ENCODE data around the gene RDH13.

The RDH13 gene

GRCh38 chr19:55050749-55051532, 12.0 kb downstream of the RDH13 start:
- Histone ChIP-seq H3K4me1 (no peaks in the 10 kb centered on the region), H3K36me3 (peaks cover 44% of the 10 kb centered on the region), H3K9me3 (no peaks in the 10 kb centered on the region), H3K4me3 (ENCODE audit: low read depth, low read length) (no peak overlapping the region), H3K27me3 (no peaks in the 10 kb centered on the region)
- DNase-seq: no peak
- TF ChIP-seq, protein P1, sequence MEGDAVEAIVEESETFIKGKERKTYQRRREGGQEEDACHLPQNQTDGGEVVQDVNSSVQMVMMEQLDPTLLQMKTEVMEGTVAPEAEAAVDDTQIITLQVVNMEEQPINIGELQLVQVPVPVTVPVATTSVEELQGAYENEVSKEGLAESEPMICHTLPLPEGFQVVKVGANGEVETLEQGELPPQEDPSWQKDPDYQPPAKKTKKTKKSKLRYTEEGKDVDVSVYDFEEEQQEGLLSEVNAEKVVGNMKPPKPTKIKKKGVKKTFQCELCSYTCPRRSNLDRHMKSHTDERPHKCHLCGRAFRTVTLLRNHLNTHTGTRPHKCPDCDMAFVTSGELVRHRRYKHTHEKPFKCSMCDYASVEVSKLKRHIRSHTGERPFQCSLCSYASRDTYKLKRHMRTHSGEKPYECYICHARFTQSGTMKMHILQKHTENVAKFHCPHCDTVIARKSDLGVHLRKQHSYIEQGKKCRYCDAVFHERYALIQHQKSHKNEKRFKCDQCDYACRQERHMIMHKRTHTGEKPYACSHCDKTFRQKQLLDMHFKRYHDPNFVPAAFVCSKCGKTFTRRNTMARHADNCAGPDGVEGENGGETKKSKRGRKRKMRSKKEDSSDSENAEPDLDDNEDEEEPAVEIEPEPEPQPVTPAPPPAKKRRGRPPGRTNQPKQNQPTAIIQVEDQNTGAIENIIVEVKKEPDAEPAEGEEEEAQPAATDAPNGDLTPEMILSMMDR (IDR thresholded peaks at IDR 0.05; ENCODE audit: low read depth, low read length): no peak

- DNase-seq: no peak
- Histone ChIP-seq H3K9me3 (no peaks in the 10 kb centered on the region), H3K27me3 (no peaks in the 10 kb centered on the region), H3K36me3 (peaks cover 46% of the 10 kb centered on the region), H3K4me1 (no peaks in the 10 kb centered on the region), H3K4me3 (ENCODE audit: low read depth, low read length) (no peak overlapping the region)
- TF ChIP-seq, protein P1 (IDR thresholded peaks at IDR 0.05; ENCODE audit: low read depth, low read length): no peak
These were observed 14.5 kb downstream of the RDH13 start for GRCh38 chr19:55048446-55048845.

DNA sequence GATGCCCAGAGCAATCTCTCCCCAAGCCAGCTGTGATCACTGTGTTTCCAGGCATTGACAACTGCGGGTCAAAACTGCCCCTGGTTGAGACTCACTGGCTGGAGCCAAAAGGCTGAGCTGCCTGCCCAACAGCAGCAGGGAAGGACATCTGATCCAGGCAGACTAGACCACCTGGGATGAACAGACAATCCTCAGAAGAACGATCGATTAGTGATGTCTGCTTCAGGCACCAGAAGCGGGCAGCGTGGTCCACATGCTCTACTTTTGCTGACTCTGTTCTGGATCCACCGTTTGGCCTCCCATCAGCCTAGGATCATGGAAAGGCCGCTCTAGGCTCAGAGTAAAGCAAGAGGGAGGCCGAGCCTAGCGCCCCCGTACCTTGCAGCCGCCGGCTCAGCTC, 15.0 kb downstream of the RDH13 start:
- TF ChIP-seq, protein P1 (IDR thresholded peaks at IDR 0.05; ENCODE audit: low read depth, low read length): no peak
- Histone ChIP-seq H3K9me3 (no peaks in the 10 kb centered on the region), H3K36me3 (peaks cover 41% of the 10 kb centered on the region), H3K4me1 (no peaks in the 10 kb centered on the region), H3K4me3 (ENCODE audit: low read depth, low read length) (no peak overlapping the region), H3K27me3 (no peaks in the 10 kb centered on the region)
- DNase-seq: no peak

GRCh38 chr19:55046975-55047622, 15.8 kb downstream of the RDH13 start:
- H3K4me1 ChIP-seq: no peaks in the 10 kb centered on the region

GRCh38 chr19:55044771-55045716, 17.9 kb downstream of the RDH13 start:
- H3K36me3 ChIP-seq: peaks cover 39% of the 10 kb centered on the region
- H3K9me3 ChIP-seq: no peaks in the 10 kb centered on the region
- no peaks in the 10 kb centered on the region for H3K4me1 ChIP-seq
- no peaks in the 10 kb centered on the region for H3K27me3 ChIP-seq
- DNase-seq: no peak
- no peak overlapping the region for H3K4me3 ChIP-seq (ENCODE audit: low read depth, low read length)
- TF ChIP-seq, protein P1 (IDR thresholded peaks at IDR 0.05; ENCODE audit: low read depth, low read length): no peak

More at GRCh38 chr19:55046975-55047622, 15.8 kb downstream of the RDH13 start:
- no peaks in the 10 kb centered on the region for H3K27me3 ChIP-seq
- DNase-seq: no peak
- no peaks in the 10 kb centered on the region for H3K9me3 ChIP-seq
- H3K36me3 ChIP-seq: peaks cover 39% of the 10 kb centered on the region
- TF ChIP-seq, protein P1 (IDR thresholded peaks at IDR 0.05; ENCODE audit: low read depth, low read length): no peak
- no peak overlapping the region for H3K4me3 ChIP-seq (ENCODE audit: low read depth, low read length)
